Left lung (tissue), 10 donors: ENCODE results near the gene GAREM2. TPM values are rescaled to one million over a fixed set of nuclear protein-coding genes. Genes with fewer than 3 reads are reported as not detected.

Experiments
- ATAC-seq: fragments of 200-7000 bp; cut with Tn5 transposase; one replicate; pipeline ENCODE4 v1.9.1; 2020; ENCODE audit warnings: moderate library complexity
- DNase-seq, 4 donors: peaks; one replicate each; pipeline ENCODE4 v3.0.0-alpha.2; 2013 to 2020
- H3K27ac ChIP-seq, 2 donors: fragments of 200-600 bp; sonication (generic) in 1 of 2; one replicate each; pipeline versions ENCODE4 v1.5.0 to v1.8.0; 2020 to 2021
- H3K27me3 ChIP-seq, 2 donors: fragments of 200-600 bp; sonication (generic) in 1 of 2; one replicate each; pipeline versions ENCODE4 v1.5.0 to v1.8.0; 2020 to 2021
- H3K36me3 ChIP-seq, 2 donors: fragments of 200-600 bp; sonication (generic) in 1 of 2; one replicate each; pipeline versions ENCODE4 v1.5.0 to v1.8.0; 2020 to 2021
- H3K4me1 ChIP-seq, 2 donors: fragments of 200-600 bp; one replicate each; pipeline ENCODE4 v1.8.0; 2021
- H3K4me3 ChIP-seq, 2 donors: fragments of 200-600 bp; sonication (generic) in 1 of 2; one replicate each; pipeline versions ENCODE4 v1.5.0 to v1.8.0; 2020 to 2021; ENCODE audit warnings: mild to moderate bottlenecking in 1 of 2
- H3K9me3 ChIP-seq, 2 donors: fragments of 200-600 bp; sonication (generic) in 1 of 2; one replicate each; pipeline versions ENCODE4 v1.5.0 to v1.8.0; 2020 to 2021
- intact Hi-C, 2 donors: fragments of 100-400 bp; cut with DNase I; formaldehyde crosslinking; loops; one replicate each; pipeline versions ENCODE4 v1.11.2 to v1.14.2; 2022
- polyA plus RNA-seq, 6 donors: library from polyadenylated mRNA; unstranded; fragments of 120-200 nt; gene quantifications; one replicate each; pipeline ENCODE4 v1.2.1, GENCODE V29; 2013; ENCODE audit not compliant: insufficient read length in 6 of 6
- total RNA-seq, 2 donors: library from RNA; stranded (reverse); fragmentation: NEBNext Ultra II Directional; extraction: Animal tissue kit (Norgen Biotek cat#: 25700); gene quantifications; one replicate each; pipeline ENCODE4 v1.2.1, GENCODE V29; 2021
- TF ChIP-seq, protein P1 (sequence below), 2 donors: fragments of 200-600 bp; sonication (generic) in 1 of 2; IDR thresholded peaks; one replicate each; pipeline versions ENCODE4 v1.5.0 to v1.8.0; 2021; ENCODE audit warnings: antibody characterized with exemption in 2 of 2
- donor health status: DM: no; HTN: yes; CAD: no.
- donor health status: DM: no; HTN: no; CAD: no.

Gene GAREM2
- total and polyA plus RNA-seq, 8 donors = 2.4 to 12.2 (median 7.4) TPM

DNA sequence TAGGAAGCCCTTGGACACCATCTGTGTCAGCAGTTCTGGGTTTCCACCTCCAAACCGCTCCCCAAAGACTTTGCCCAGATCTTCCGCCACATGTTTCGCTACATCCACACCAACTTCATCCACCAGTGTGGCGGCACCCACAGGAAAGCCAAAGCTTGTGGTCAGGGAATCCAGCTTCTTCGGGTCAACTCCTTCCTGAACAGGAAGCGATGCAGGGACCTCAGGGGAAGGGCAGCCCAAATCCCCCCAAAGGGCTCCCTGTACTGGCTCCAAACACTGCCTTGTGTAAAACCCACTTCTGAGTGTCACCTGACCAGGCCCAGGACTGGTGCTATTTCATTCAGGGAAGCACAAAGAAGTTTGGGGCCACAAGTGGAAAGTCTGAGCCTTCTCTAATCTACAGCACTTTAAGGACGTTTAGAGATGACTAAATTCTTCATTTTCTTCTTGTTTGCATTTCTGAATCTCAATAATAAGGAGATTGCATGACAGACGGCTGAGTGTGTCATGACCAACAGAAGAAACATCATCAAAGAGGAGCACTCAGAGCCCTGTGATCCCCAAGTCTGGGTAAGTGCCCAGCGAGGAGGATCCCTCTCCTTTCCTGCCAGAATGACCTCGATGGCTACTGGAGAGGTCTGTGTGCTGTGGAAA, 20.8 kb downstream of the GAREM2 start:
- TF ChIP-seq, protein P1, sequence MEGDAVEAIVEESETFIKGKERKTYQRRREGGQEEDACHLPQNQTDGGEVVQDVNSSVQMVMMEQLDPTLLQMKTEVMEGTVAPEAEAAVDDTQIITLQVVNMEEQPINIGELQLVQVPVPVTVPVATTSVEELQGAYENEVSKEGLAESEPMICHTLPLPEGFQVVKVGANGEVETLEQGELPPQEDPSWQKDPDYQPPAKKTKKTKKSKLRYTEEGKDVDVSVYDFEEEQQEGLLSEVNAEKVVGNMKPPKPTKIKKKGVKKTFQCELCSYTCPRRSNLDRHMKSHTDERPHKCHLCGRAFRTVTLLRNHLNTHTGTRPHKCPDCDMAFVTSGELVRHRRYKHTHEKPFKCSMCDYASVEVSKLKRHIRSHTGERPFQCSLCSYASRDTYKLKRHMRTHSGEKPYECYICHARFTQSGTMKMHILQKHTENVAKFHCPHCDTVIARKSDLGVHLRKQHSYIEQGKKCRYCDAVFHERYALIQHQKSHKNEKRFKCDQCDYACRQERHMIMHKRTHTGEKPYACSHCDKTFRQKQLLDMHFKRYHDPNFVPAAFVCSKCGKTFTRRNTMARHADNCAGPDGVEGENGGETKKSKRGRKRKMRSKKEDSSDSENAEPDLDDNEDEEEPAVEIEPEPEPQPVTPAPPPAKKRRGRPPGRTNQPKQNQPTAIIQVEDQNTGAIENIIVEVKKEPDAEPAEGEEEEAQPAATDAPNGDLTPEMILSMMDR (IDR thresholded peaks at IDR 0.05) = no peak
- Histone ChIP-seq H3K9me3 (no peaks in the 10 kb centered on the region), H3K27ac (no peak overlapping the region), H3K4me3 (no peak overlapping the region), H3K36me3 (peaks cover 0 to 93% of the 10 kb centered on the region in 2 donors), H3K4me1 (no peaks in the 10 kb centered on the region), H3K27me3 (no peaks in the 10 kb centered on the region)
- intact Hi-C loops = no loop called here
- ATAC-seq (no peak), DNase-seq (no peak)

DNA sequence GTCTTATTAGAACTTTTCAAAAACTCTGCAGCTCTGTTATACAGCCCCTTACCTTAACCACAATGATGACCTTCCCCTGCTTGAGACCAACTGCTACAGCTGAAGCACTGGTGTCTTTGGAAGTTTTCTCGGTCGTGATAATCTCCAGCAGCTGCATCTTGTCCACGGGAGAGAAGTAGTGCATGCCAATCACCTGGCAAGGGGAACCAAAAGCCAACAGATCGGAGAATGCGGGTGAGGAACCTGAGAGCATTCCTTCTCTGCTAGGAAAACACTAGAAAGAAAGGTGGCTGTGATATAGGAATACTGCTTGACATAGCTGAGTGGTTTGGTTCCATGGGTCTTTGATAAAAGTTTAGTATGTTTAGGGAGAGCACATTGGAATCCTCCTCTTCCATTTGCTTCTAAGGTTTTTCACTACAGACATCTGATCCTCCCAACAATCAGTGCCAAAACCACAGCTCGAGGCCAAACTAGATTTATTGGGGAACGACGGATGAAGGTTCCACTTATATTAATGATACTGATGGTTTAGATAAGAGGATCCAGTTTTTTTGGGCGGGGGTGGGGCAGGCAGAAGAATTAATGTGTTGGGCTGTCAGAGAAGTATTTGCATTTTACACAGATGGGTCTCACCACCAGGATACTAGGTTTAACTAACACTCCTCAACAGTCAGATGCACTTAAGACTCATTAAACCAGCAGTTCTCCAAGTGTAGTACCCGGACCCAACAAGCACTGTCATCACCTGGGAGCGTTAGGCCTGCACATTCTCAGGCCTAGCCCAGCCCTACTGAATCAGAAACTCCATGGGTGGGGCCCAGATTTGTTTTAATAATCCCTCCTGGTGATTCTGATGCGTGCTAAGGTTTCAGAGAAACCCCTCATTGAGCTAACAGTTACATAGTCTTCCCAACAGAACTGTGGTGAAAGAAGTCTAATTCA, 22.4 kb downstream of the GAREM2 start:
- Histone ChIP-seq H3K9me3 (no peaks in the 10 kb centered on the region), H3K27me3 (no peaks in the 10 kb centered on the region), H3K4me1 (no peaks in the 10 kb centered on the region), H3K4me3 (no peak overlapping the region), H3K36me3 (peaks cover 0 to 100% of the 10 kb centered on the region in 2 donors), H3K27ac (no peak overlapping the region)
- TF ChIP-seq, protein P1 (IDR thresholded peaks at IDR 0.05) = no peak
- ATAC-seq (no peak), DNase-seq (no peak)
- intact Hi-C loops = no loop called here

DNA sequence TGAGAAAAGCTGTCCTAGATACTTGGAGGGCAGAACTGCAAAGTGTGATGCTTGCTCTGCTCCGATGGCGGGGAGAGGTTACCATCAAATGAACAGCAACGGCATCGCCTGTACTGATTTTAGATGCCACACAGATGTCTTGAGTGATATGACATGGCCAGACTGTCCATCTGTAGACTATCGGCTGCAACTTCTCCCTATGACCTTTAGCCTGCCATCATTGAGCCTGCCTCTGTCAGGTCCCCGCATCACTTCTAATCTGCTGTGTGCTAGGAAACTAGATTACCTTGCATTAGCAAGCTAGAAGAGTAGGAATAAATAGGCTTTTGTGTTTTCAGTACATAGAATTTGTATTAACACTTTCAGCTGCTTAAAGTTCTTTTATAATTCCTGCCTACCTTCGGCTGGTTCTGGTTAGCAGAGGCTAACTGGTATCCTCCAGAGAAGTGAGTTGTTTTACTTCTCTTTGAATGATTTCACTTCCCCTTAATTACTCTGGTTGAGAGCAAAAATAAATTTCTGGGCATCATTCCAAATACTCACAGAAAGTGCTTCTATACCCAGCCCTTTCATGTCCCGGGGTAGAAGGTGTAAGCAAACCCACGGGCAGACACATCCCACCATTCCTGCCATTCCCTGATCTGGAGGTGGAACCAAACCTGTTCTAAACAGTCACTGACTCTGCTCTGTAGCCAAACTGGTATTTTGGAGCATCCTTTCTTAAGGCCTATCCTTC, 24.0 kb downstream of the GAREM2 start:
- peak; percentile 55 for ATAC-seq
- peaks cover 3 to 100% of the 10 kb centered on the region in 2 donors for H3K36me3 ChIP-seq

DNA sequence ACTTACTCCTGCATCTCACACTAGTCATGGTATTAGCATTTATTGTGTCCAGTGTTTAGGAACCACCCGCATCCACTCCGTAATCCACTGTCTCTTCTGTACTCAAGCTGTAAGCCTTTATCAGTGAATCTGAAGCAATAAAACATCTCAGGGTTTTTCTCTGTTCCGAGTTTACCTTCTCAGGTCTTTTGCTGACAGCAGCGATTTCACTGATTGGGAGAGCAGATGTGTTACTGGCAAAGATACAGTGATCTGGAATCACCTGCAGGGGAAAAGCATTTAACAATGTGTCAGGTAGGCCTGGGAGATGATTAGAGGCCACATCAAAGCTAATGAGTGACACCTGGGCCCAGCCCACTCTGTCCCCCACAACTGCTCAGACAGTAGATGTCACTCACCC, 24.6 kb downstream of the GAREM2 start:
- intact Hi-C loops = no loop called here
- no peaks in the 10 kb centered on the region for H3K9me3 ChIP-seq
- no peak overlapping the region for H3K4me3 ChIP-seq
- H3K4me1 ChIP-seq = no peaks in the 10 kb centered on the region
- ATAC-seq (no peak), DNase-seq (no peak)
- peaks cover 3 to 100% of the 10 kb centered on the region in 2 donors for H3K36me3 ChIP-seq
- TF ChIP-seq, protein P1 (IDR thresholded peaks at IDR 0.05) = no peak
- no peak overlapping the region for H3K27ac ChIP-seq
- H3K27me3 ChIP-seq = no peaks in the 10 kb centered on the region

More for the DNA sequence above, 24.0 kb downstream of the GAREM2 start:
- H3K9me3 ChIP-seq = no peaks in the 10 kb centered on the region
- no peak overlapping the region for H3K27ac ChIP-seq
- H3K4me1 ChIP-seq = no peaks in the 10 kb centered on the region
- intact Hi-C loops = no loop called here
- TF ChIP-seq, protein P1 (IDR thresholded peaks at IDR 0.05) = no peak
- DNase-seq = no peak
- no peak overlapping the region for H3K4me3 ChIP-seq
- H3K27me3 ChIP-seq = no peaks in the 10 kb centered on the region
